Neuronal stem cell (in vitro differentiated cells): ENCODE results near the gene CFAP68.
A peak's percentile ranks its signal among the peaks of the same experiment; 100 is the strongest.
"Not testable (repeated sequence)": the region's sequence is repeated elsewhere in the genome, so short reads cannot be mapped to it uniquely, and the experiment has no call there.

ENCODE experiments used
- DNase-seq: peaks from one replicate; pipeline ENCODE4 v3.0.0-alpha.2; 2013; ENCODE audit warnings: low spot score
- H2AFZ ChIP-seq: one replicate; pipeline ENCODE4 v1.6.1; 2013; ENCODE audit warnings: mild to moderate bottlenecking, low read length, inconsistent platforms
- H2AK5ac ChIP-seq: 2 replicates; pipeline ENCODE4 v1.6.1; 2013; ENCODE audit warnings: low read depth, mild to moderate bottlenecking, inconsistent platforms, low read length, moderate library complexity, mixed read lengths
- H2BK120ac ChIP-seq: 2 replicates; pipeline ENCODE4 v1.6.1; 2013; ENCODE audit warnings: low read depth, mild to moderate bottlenecking, inconsistent platforms, low read length, moderate library complexity, mixed read lengths
- H2BK12ac ChIP-seq: one replicate; pipeline ENCODE4 v1.6.1; 2013; ENCODE audit warnings: low read length, inconsistent platforms
- H2BK15ac ChIP-seq: 2 replicates; pipeline ENCODE4 v1.6.1; 2013; ENCODE audit warnings: mild to moderate bottlenecking, low read length, inconsistent platforms, mixed read lengths
- H2BK5ac ChIP-seq: one replicate; pipeline ENCODE4 v1.6.1; 2013; ENCODE audit warnings: inconsistent platforms, mild to moderate bottlenecking, low read length, moderate library complexity
- H3K14ac ChIP-seq: one replicate; pipeline ENCODE4 v1.6.1; 2013; ENCODE audit warnings: low read length, inconsistent platforms
- H3K18ac ChIP-seq: 2 replicates; pipeline ENCODE4 v1.6.1; 2013; ENCODE audit warnings: low read length, inconsistent platforms
- H3K23ac ChIP-seq: 2 replicates; pipeline ENCODE4 v1.6.1; 2013; ENCODE audit warnings: low read depth, mild to moderate bottlenecking, mixed read lengths, low read length, inconsistent platforms; ENCODE audit not compliant: poor library complexity
- H3K27ac ChIP-seq: replicated peaks from 3 replicates; pipeline ENCODE4 v1.5.1; 2013; ENCODE audit warnings: low read length, inconsistent platforms
- H3K27me3 ChIP-seq, 3 experiments: 2 replicates each; pipeline ENCODE4 v1.6.1; 2013; ENCODE audit warnings: low read length in 3 of 3, mild to moderate bottlenecking in 2 of 3, inconsistent platforms in 1 of 3, low read depth in 1 of 3, mixed read lengths in 1 of 3, moderate library complexity in 1 of 3; ENCODE audit not compliant: control insufficient read depth in 3 of 3, insufficient read depth in 3 of 3
- H3K36me3 ChIP-seq, 2 donors: replicated peaks in 1 of 2; 2 replicates each; pipeline ENCODE4 v1.6.1; 2013; ENCODE audit warnings: low read length in 2 of 2; ENCODE audit not compliant: control insufficient read depth in 2 of 2, insufficient read depth in 2 of 2
- H3K4ac ChIP-seq: 2 replicates; pipeline ENCODE4 v1.6.1; 2013; ENCODE audit warnings: inconsistent platforms, mild to moderate bottlenecking, low read length, moderate library complexity
- H3K4me1 ChIP-seq, 2 donors: 1 replicate in 1 of 2; 2 replicates in 1 of 2; pipeline ENCODE4 v1.6.1; 2013; ENCODE audit warnings: low read length in 2 of 2, low read depth in 1 of 2; ENCODE audit not compliant: control insufficient read depth in 2 of 2, insufficient read depth in 1 of 2
- H3K4me2 ChIP-seq: one replicate; pipeline ENCODE4 v1.6.1; 2013; ENCODE audit warnings: mild to moderate bottlenecking, low read length, inconsistent platforms; ENCODE audit not compliant: insufficient read depth, poor library complexity, severe bottlenecking
- H3K4me3 ChIP-seq, 2 donors: 2 replicates each; pipeline ENCODE4 v1.5.1; 2013; ENCODE audit warnings: low read length in 2 of 2, mild to moderate bottlenecking in 2 of 2, inconsistent platforms in 1 of 2, moderate library complexity in 1 of 2
- H3K79me1 ChIP-seq: one replicate; pipeline ENCODE4 v1.6.1; 2013; ENCODE audit warnings: low read depth, mild to moderate bottlenecking, inconsistent platforms, low read length, moderate library complexity
- H3K9ac ChIP-seq: one replicate; pipeline ENCODE4 v1.6.1; 2013; ENCODE audit warnings: mild to moderate bottlenecking, low read depth, low read length, inconsistent platforms; ENCODE audit not compliant: poor library complexity
- H3K9me3 ChIP-seq, 2 donors: replicated peaks in 1 of 2; 2 replicates each; pipeline versions ENCODE3 to v1.6.1; 2013; ENCODE audit warnings: low read length in 2 of 2, mild to moderate bottlenecking in 2 of 2, inconsistent platforms in 1 of 2, low read depth in 1 of 2, mixed read lengths in 1 of 2, moderate library complexity in 1 of 2; ENCODE audit not compliant: control insufficient read depth in 2 of 2, insufficient read depth in 1 of 2
- H4K8ac ChIP-seq: one replicate; pipeline ENCODE4 v1.6.1; 2013; ENCODE audit warnings: low read depth, mild to moderate bottlenecking, inconsistent platforms, low read length, moderate library complexity
- H4K91ac ChIP-seq: one replicate; pipeline ENCODE4 v1.6.1; 2013; ENCODE audit warnings: low read length, low read depth, mild to moderate bottlenecking, inconsistent platforms; ENCODE audit not compliant: poor library complexity
- WGBS, 2 donors: extraction: QIAGEN DNeasy Blood & Tissue Kit; methylation state at CpG; one replicate each; pipeline ENCODE4 v1.1.7; 2013; ENCODE audit warnings: missing lambda C conversion rate in 2 of 2, mixed read lengths in 1 of 2; ENCODE audit not compliant: insufficient read length in 2 of 2, insufficient replicate concordance in 1 of 2; ENCODE audit errors: extremely low coverage in 2 of 2; 5-methylcytosine and 5-hydroxymethylcytosine counted together

CFAP68 gene

GRCh38 chr11:111932611-111932950 lies 53.2 kb downstream of the CFAP68 start:
- H2BK120ac ChIP-seq, result no peak overlapping the region
- H4K8ac ChIP-seq, result no peak overlapping the region
- DNase-seq, result no peak
- H3K14ac ChIP-seq, result no peak overlapping the region
- no peak overlapping the region for H3K4ac ChIP-seq
- no peaks in the 10 kb centered on the region for H3K27me3 ChIP-seq
- H2AFZ ChIP-seq, result no peak overlapping the region
- peaks cover 6 to 24% of the 10 kb centered on the region in 2 donors for H3K4me1 ChIP-seq
- H3K9ac ChIP-seq, result no peak overlapping the region
- no CpG with 5 or more reads among the region's 2 CpGs for WGBS, 2 donors
- no peak overlapping the region for H3K4me2 ChIP-seq
- H3K18ac ChIP-seq, result no peak overlapping the region
- H3K27ac ChIP-seq, result no peak overlapping the region
- no peak overlapping the region for H2BK15ac ChIP-seq
- no peak overlapping the region for H2BK12ac ChIP-seq
- no peaks in the 10 kb centered on the region for H3K9me3 ChIP-seq
- no peaks in the 10 kb centered on the region for H3K79me1 ChIP-seq
- H3K23ac ChIP-seq, result no peak overlapping the region
- H4K91ac ChIP-seq, result no peak overlapping the region
- no peak overlapping the region for H3K4me3 ChIP-seq
- peaks cover 0 to 7% of the 10 kb centered on the region in 2 donors for H3K36me3 ChIP-seq
- H2BK5ac ChIP-seq, result no peak overlapping the region
- no peak overlapping the region for H2AK5ac ChIP-seq

DNA sequence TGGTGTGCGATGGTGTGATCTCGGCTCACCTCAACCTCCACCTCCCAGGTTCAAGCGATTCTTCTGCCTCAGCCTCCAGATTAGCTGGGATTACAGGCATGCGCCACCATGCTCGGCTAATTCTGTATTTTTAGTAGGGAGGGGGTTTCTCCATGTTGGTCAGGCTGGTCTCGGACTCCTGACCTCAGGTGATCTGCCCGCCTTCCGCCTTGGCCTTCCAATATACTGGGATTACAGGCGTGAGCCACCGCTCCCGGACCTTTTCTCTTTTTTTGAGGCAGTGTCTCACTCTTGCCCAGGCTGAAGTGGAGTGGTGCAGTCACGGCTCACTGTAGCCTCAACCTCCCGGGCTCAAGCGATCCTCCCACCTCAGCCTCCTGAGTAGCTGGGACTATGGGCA lies 53.8 kb downstream of the CFAP68 start:
- Histone ChIP-seq H4K8ac (peak overlapping the region; percentile 25), H3K4me1 (peaks cover 11 to 29% of the 10 kb centered on the region in 2 donors)
- not testable (repeated sequence) for H3K4ac ChIP-seq, H3K79me1 ChIP-seq, H2BK5ac ChIP-seq, H2BK12ac ChIP-seq, H3K9me3 ChIP-seq, H2BK15ac ChIP-seq, H2AFZ ChIP-seq, H4K91ac ChIP-seq, H3K9ac ChIP-seq, H3K27me3 ChIP-seq, H3K27ac ChIP-seq, H3K18ac ChIP-seq, H2AK5ac ChIP-seq, H3K4me3 ChIP-seq, H2BK120ac ChIP-seq, H3K4me2 ChIP-seq, H3K36me3 ChIP-seq, H3K23ac ChIP-seq, H3K14ac ChIP-seq, DNase-seq
- no CpG with 5 or more reads among the region's 14 CpGs for WGBS, 2 donors

GRCh38 chr11:111933872-111934271 lies 54.5 kb downstream of the CFAP68 start:
- Histone ChIP-seq H3K23ac (no peak overlapping the region), H3K4me2 (no peak overlapping the region), H2BK5ac (no peak overlapping the region), H3K4me3 (no peak overlapping the region), H4K8ac (no peak overlapping the region), H3K9ac (no peak overlapping the region), H3K4me1 (peaks cover 16 to 35% of the 10 kb centered on the region in 2 donors), H3K9me3 (no peaks in the 10 kb centered on the region), H4K91ac (no peak overlapping the region), H3K36me3 (peaks cover 0 to 7% of the 10 kb centered on the region in 2 donors), H2BK120ac (no peak overlapping the region), H3K79me1 (no peaks in the 10 kb centered on the region), H3K4ac (no peak overlapping the region), H3K14ac (no peak overlapping the region), H3K27me3 (no peaks in the 10 kb centered on the region), H2AK5ac (no peak overlapping the region), H2AFZ (no peak overlapping the region), H2BK12ac (no peak overlapping the region), H3K18ac (no peak overlapping the region), H2BK15ac (no peak overlapping the region), H3K27ac (no peak overlapping the region)
- WGBS, 2 donors, result no CpG with 5 or more reads among the region's 1 CpG
- no peak for DNase-seq

DNA sequence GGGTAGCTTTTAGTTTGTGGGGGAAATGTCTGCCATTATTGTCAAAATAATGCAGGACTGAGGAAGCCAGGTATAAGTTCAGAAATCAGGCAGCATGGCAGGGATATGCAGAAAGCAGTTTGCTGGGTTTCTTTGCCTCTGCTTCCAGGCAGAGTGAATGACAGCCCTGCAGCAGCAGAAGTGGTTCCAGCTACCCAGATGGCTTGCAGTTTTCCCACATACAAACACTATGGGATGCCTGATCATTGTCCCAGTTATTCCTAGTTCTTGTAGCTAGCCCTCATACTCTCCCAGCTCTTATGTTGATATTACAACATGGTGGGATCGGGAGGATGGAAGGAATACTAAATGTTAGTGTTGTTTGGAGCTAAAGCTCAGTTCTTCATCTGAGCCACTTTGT lies 55.0 kb downstream of the CFAP68 start:
- no peak overlapping the region for H4K91ac ChIP-seq
- H3K79me1 ChIP-seq, result no peaks in the 10 kb centered on the region
- H3K36me3 ChIP-seq, result peaks cover 0 to 7% of the 10 kb centered on the region in 2 donors
- no peak overlapping the region for H2BK5ac ChIP-seq
- DNase-seq, result no peak
- no peak overlapping the region for H3K27ac ChIP-seq
- no peaks in the 10 kb centered on the region for H3K9me3 ChIP-seq
- no peak overlapping the region for H2BK120ac ChIP-seq
- no peak overlapping the region for H3K23ac ChIP-seq
- no CpG with 5 or more reads among the region's 1 CpG for WGBS, 2 donors
- H3K9ac ChIP-seq, result no peak overlapping the region
- no peak overlapping the region for H3K4ac ChIP-seq
- no peak overlapping the region for H3K14ac ChIP-seq
- H3K4me3 ChIP-seq, result no peak overlapping the region
- H4K8ac ChIP-seq, result no peak overlapping the region
- H2BK12ac ChIP-seq, result no peak overlapping the region
- H3K4me2 ChIP-seq, result no peak overlapping the region
- H3K18ac ChIP-seq, result no peak overlapping the region
- H2AFZ ChIP-seq, result no peak overlapping the region
- no peak overlapping the region for H2AK5ac ChIP-seq
- peaks cover 19 to 36% of the 10 kb centered on the region in 2 donors for H3K4me1 ChIP-seq
- H3K27me3 ChIP-seq, result no peaks in the 10 kb centered on the region
- H2BK15ac ChIP-seq, result no peak overlapping the region
